Amniotic stem cell (primary cell): ENCODE results near the gene ADAM21.
"Not testable (repeated sequence)": the region's sequence is repeated elsewhere in the genome, so short reads cannot be mapped to it uniquely, and the experiment has no call there.

Experiments
- DNase-seq: peaks from one replicate; lab custom pipeline; 2025; lab: John Stamatoyannopoulos, UW

Gene ADAM21

GRCh38 chr14:70451874-70452273, at the start of gene ADAM21:
Gene ADAM21, plus strand, starts transcription at chr14:70452174. Its CDS starts 5,326 bp downstream, at chr14:70457500.
- no peak for DNase-seq

- not testable (repeated sequence) for DNase-seq
These were observed 48.6 kb upstream of the ADAM21 start for GRCh38 chr14:70403335-70403734.

- not testable (repeated sequence) for DNase-seq
These were observed 45.8 kb upstream of the ADAM21 start for GRCh38 chr14:70406216-70406615.

- no peak for DNase-seq
These were observed 44.4 kb upstream of the ADAM21 start for GRCh38 chr14:70407621-70408020.

GRCh38 chr14:70415788-70416187, 36.2 kb upstream of the ADAM21 start:
- DNase-seq = no peak

- no peak for DNase-seq
These were observed 35.6 kb upstream of the ADAM21 start for GRCh38 chr14:70416338-70416724.

GRCh38 chr14:70416725-70417349, 35.1 kb upstream of the ADAM21 start, which contains the start of gene SYNJ2BP:
Gene SYNJ2BP, minus strand, starts transcription at chr14:70417090. Its CDS starts 127 bp downstream, at chr14:70416963.
- peak; percentile 34 for DNase-seq

- not testable (repeated sequence) for DNase-seq
These were observed 32.6 kb upstream of the ADAM21 start for GRCh38 chr14:70419270-70419931.

GRCh38 chr14:70422538-70422937, 29.4 kb upstream of the ADAM21 start:
- DNase-seq = no peak

- DNase-seq = no peak
These were observed 26.6 kb upstream of the ADAM21 start for GRCh38 chr14:70425354-70425753.

GRCh38 chr14:70426555-70426954, 25.4 kb upstream of the ADAM21 start:
- not testable (repeated sequence) for DNase-seq

- no peak for DNase-seq
These were observed 15.1 kb upstream of the ADAM21 start for GRCh38 chr14:70436867-70437266.

GRCh38 chr14:70441641-70442040, 10.3 kb upstream of the ADAM21 start:
- DNase-seq = no peak

GRCh38 chr14:70442750-70443149, 9.2 kb upstream of the ADAM21 start:
- no peak for DNase-seq

GRCh38 chr14:70448633-70449340, 3.2 kb upstream of the ADAM21 start:
- no peak for DNase-seq

GRCh38 chr14:70454731-70455130, 2.8 kb downstream of the ADAM21 start:
- DNase-seq = no peak

- no peak for DNase-seq
These were observed 16.8 kb downstream of the ADAM21 start for GRCh38 chr14:70468731-70469130.

- not testable (repeated sequence) for DNase-seq
These were observed 19.0 kb downstream of the ADAM21 start for GRCh38 chr14:70470863-70471563.

- DNase-seq = no peak
These were observed 20.5 kb downstream of the ADAM21 start for GRCh38 chr14:70472253-70473159.

GRCh38 chr14:70473825-70474224, 21.9 kb downstream of the ADAM21 start:
- no peak for DNase-seq

GRCh38 chr14:70475459-70475858, 23.5 kb downstream of the ADAM21 start:
- not testable (repeated sequence) for DNase-seq
